Lower leg skin (tissue), 4 donors: Measurements from ENCODE around the gene ALG12. TPM values are rescaled to one million over a fixed set of nuclear protein-coding genes. Genes with fewer than 3 reads are reported as not detected.

Experiments used
- DNase-seq, 2 donors: peaks; one replicate each; pipeline ENCODE4 v3.0.0-alpha.2; 2019; ENCODE audit warnings: low spot score in 2 of 2
- H3K4me3 ChIP-seq: fragments of 200-600 bp; sonication (generic); 2 replicates; pipeline ENCODE4 v1.5.1; 2017; ENCODE audit warnings: mild to moderate bottlenecking, low read depth; ENCODE audit not compliant: poor library complexity, severe bottlenecking
- CTCF ChIP-seq, 3 donors: fragments of 450-650 bp; IDR thresholded peaks; one replicate each; pipeline ENCODE4 v1.5.1; 2016; ENCODE audit warnings: antibody characterized with exemption in 3 of 3, mild to moderate bottlenecking in 3 of 3, moderate library complexity in 2 of 3
- POLR2A ChIP-seq, 2 donors: fragments of 450-650 bp; IDR thresholded peaks; one replicate each; pipeline ENCODE4 v1.6.1; 2016 to 2017; ENCODE audit warnings: antibody characterized with exemption in 2 of 2, mild to moderate bottlenecking in 1 of 2, moderate library complexity in 1 of 2
- WGBS, 2 donors: methylation state at CpG; one replicate each; pipeline ENCODE4 v1.1.5; 2018; 5-methylcytosine and 5-hydroxymethylcytosine counted together
- intact Hi-C: fragments of 100-400 bp; cut with DNase I; formaldehyde crosslinking; loops from one replicate; pipeline ENCODE4 v1.15.0; 2023; ENCODE audit warnings: low total_unique reads
- total RNA-seq, 4 donors: library from RNA; depleted of rRNA; stranded (reverse); fragments of >200 nt; gene quantifications; one replicate each; pipeline ENCODE4 v1.1.0, GENCODE V29; 2016

Gene ALG12
- total RNA-seq, 4 donors from 2014 or later: 7.5 to 25.6 (median 16.1) TPM

GRCh38 chr22:49899530-49899929 lies 18.7 kb downstream of the ALG12 start:
- no peak overlapping the region for H3K4me3 ChIP-seq
- TF ChIP-seq CTCF (IDR thresholded peaks at IDR 0.05) (no peak), POLR2A (IDR thresholded peaks at IDR 0.05) (no peak)
- no peak for DNase-seq
- intact Hi-C loops: no loop called here
- WGBS, 2 donors: 92 to 97% methylated on average over 6 of the region's 6 CpGs

GRCh38 chr22:49897015-49897684 lies 21.1 kb downstream of the ALG12 start:
- intact Hi-C loops: no loop called here
- TF ChIP-seq CTCF (IDR thresholded peaks at IDR 0.05): no peak
- TF ChIP-seq POLR2A (IDR thresholded peaks at IDR 0.05): no peak
- 92 to 93% methylated on average over 8 of the region's 8 CpGs for WGBS, 2 donors
- no peak for DNase-seq
- no peak overlapping the region for H3K4me3 ChIP-seq

- H3K4me3 ChIP-seq: no peak overlapping the region
- WGBS, 2 donors: 84 to 90% methylated on average over 5 of the region's 5 CpGs
- no peak for DNase-seq
- intact Hi-C loops: no loop called here
- TF ChIP-seq POLR2A (IDR thresholded peaks at IDR 0.05) (no peak), CTCF (IDR thresholded peaks at IDR 0.05) (no peak)
These were observed 22.0 kb downstream of the ALG12 start for GRCh38 chr22:49896201-49896600.

GRCh38 chr22:49894322-49895054 lies 23.8 kb downstream of the ALG12 start:
- 82 to 83% methylated on average over 8 of the region's 8 CpGs for WGBS, 2 donors
- no peak for DNase-seq
- no peak overlapping the region for H3K4me3 ChIP-seq
- intact Hi-C loops: no loop called here
- TF ChIP-seq POLR2A (IDR thresholded peaks at IDR 0.05) (no peak), CTCF (IDR thresholded peaks at IDR 0.05) (no peak)

- 78 to 98% methylated on average over 4 of the region's 4 CpGs for WGBS, 2 donors
- intact Hi-C loops: no loop called here
- no peak for DNase-seq
- H3K4me3 ChIP-seq: no peak overlapping the region
- TF ChIP-seq POLR2A (IDR thresholded peaks at IDR 0.05) (no peak), CTCF (IDR thresholded peaks at IDR 0.05) (no peak)
These were observed 25.2 kb downstream of the ALG12 start for GRCh38 chr22:49893025-49893424.
